ENCODE data around the gene PFDN6. TPM values are rescaled to one million over a fixed set of nuclear protein-coding genes. Genes with fewer than 3 reads are reported as not detected.

PFDN6 gene
- total RNA-seq, 1 donor from 2014 or later: 54.9 TPM

DNA sequence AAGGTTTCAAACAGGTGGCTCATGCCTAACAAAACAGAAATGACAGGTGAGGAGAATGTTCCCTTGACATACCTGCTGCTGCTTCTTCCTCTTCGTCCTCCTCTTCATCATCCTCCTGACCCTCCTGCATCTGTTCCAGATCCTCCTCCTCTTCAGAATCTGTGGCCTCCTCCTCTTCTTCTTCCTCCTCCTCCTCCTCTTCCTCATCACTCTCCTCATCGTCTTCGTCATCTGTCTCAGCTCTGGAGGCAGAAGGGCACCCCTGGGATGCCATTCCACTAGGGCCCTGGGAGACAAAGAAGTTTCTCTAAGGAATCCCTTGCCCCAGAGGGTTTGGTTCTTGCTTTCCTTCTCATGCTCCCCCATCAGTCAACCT is 30.5 kb downstream of the PFDN6 start:
- H3K27ac Mint-ChIP-seq (ENCODE audit: unreplicated experiment): no peak overlapping the region

GRCh38 chr6:33320315-33321181 is 31.1 kb downstream of the PFDN6 start:
- TF ChIP-seq CTCF (conservative IDR thresholded peaks at IDR 0.05): no peak
- Mint-ChIP-seq H3K27me3 (ENCODE audit: low read depth) (peaks cover 4% of the 10 kb centered on the region), H3K4me3 (peak overlapping the region; percentile 98), H3K4me1 (peaks cover 74% of the 10 kb centered on the region), H3K36me3 (ENCODE audit: low read depth) (peaks cover 24% of the 10 kb centered on the region), H3K9me3 (no peaks in the 10 kb centered on the region), H3K27ac (ENCODE audit: unreplicated experiment) (no peak overlapping the region)
- no peak for DNase-seq (ENCODE audit: low read depth, low spot score)

More for the DNA sequence above, 30.5 kb downstream of the PFDN6 start:
- Mint-ChIP-seq H3K36me3 (ENCODE audit: low read depth) (peaks cover 24% of the 10 kb centered on the region), H3K9me3 (no peaks in the 10 kb centered on the region), H3K27me3 (ENCODE audit: low read depth) (peaks cover 4% of the 10 kb centered on the region), H3K4me1 (peaks cover 74% of the 10 kb centered on the region), H3K4me3 (peak overlapping the region; percentile 98)
- TF ChIP-seq CTCF (conservative IDR thresholded peaks at IDR 0.05): no peak
- no peak for DNase-seq (ENCODE audit: low read depth, low spot score)

DNA sequence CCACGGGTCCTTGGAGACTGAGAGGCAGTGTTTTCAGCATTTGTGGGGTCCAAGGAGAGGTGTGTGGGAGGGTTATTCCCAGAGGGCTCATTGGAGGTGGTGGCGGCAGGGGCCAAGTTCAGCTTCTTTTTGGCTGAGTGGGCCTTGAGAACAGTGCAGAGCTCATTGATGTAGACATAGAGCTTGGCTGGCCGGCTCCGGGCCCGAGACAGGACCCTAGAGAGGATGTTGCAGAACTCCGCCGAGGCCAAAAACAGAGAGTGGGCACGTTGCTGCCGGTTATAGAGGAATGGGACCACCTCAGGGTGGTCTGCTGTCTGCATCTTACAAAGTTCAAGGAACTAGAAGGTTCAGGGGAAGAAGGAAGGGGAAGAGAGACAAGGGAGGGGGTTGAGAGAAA is 31.8 kb downstream of the PFDN6 start:
- DNase-seq (ENCODE audit: low read depth, low spot score): no peak
- no peaks in the 10 kb centered on the region for H3K9me3 Mint-ChIP-seq
- H3K27me3 Mint-ChIP-seq (ENCODE audit: low read depth): peaks cover 4% of the 10 kb centered on the region
- peaks cover 74% of the 10 kb centered on the region for H3K4me1 Mint-ChIP-seq
- H3K27ac Mint-ChIP-seq (ENCODE audit: unreplicated experiment): peak overlapping the region; percentile 21
- no peak for TF ChIP-seq CTCF (conservative IDR thresholded peaks at IDR 0.05)
- H3K4me3 Mint-ChIP-seq: peak overlapping the region; percentile 98
- peaks cover 24% of the 10 kb centered on the region for H3K36me3 Mint-ChIP-seq (ENCODE audit: low read depth)

GRCh38 chr6:33323623-33323948 is 34.2 kb downstream of the PFDN6 start:
- Mint-ChIP-seq H3K4me3 (peak overlapping the region; percentile 98), H3K27me3 (ENCODE audit: low read depth) (no peaks in the 10 kb centered on the region), H3K36me3 (ENCODE audit: low read depth) (peaks cover 18% of the 10 kb centered on the region), H3K9me3 (no peaks in the 10 kb centered on the region), H3K27ac (ENCODE audit: unreplicated experiment) (peak overlapping the region; percentile 99), H3K4me1 (peaks cover 54% of the 10 kb centered on the region)
- TF ChIP-seq CTCF (conservative IDR thresholded peaks at IDR 0.05): no peak
- no peak for DNase-seq (ENCODE audit: low read depth, low spot score)

- H3K4me3 Mint-ChIP-seq: peak overlapping the region; percentile 98
- H3K27me3 Mint-ChIP-seq (ENCODE audit: low read depth): no peaks in the 10 kb centered on the region
- peaks cover 15% of the 10 kb centered on the region for H3K36me3 Mint-ChIP-seq (ENCODE audit: low read depth)
- no peak for TF ChIP-seq CTCF (conservative IDR thresholded peaks at IDR 0.05)
- H3K27ac Mint-ChIP-seq (ENCODE audit: unreplicated experiment): no peak overlapping the region
- no peak for DNase-seq (ENCODE audit: low read depth, low spot score)
- H3K9me3 Mint-ChIP-seq: no peaks in the 10 kb centered on the region
- peaks cover 48% of the 10 kb centered on the region for H3K4me1 Mint-ChIP-seq
Measured at GRCh38 chr6:33324125-33324524, 34.7 kb downstream of the PFDN6 start.
